NCI-H2029 (cell line): Measurements from ENCODE around the gene ANKRD33B.

Source experiments
- DNase-seq: peaks from one replicate; lab custom pipeline; 2025; lab: John Stamatoyannopoulos, UW

Gene ANKRD33B

GRCh38 chr5:10579536-10580521, 16.0 kb downstream of the ANKRD33B start:
- DNase-seq, result no peak

GRCh38 chr5:10580531-10581423, 16.9 kb downstream of the ANKRD33B start:
- no peak for DNase-seq

- DNase-seq, result no peak
Observed at GRCh38 chr5:10581424-10581748, 17.5 kb downstream of the ANKRD33B start.

DNA sequence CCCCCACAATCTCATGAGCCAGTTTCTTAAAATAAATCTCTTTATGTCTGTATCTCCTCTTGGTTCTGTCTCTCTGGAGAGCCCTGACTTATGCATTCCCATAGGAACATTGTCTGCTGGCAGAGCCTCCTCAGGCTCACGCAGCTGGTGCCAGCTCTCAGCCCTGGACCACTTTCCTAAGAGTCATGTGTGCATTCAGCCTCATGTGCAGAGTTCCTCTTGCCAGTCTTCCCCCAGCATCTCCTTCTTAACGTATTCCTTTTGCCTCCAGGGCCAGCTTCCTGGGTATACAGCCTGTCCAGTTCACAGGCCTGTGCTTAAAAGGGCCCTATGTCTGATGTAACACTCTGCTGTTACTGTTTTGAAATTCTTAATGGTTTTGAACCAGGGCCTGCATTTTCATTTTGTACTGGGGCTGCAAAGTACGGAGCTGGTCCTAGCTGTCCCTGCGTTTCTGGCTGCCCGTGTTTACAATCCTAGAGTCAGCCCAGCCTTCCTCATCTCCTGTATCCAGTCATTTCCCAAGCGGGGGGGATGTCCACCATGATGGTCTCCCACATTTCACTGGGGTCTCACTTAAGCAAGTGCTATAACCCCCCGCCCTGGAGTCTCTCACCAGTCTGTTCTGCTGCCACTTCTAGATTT, 18.1 kb downstream of the ANKRD33B start:
- DNase-seq, result no peak

DNA sequence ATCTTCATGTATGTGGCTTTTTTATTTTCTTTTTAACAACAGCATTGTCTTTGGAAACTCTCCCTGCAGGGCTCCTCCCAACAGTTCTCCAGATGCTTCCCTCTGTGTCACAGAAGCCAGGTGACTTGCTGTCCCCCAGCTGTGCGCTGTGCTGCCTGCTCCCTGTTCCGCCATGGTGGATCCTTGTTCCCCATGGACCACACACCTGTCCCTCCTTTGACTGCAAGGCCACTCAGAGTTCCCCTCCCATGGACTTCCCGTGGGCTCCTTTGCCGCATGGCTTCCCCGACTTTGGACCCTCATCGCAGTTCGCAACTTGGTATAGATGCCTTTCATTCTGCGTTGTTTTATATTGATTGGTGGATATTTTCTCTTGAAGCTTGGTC, 18.6 kb downstream of the ANKRD33B start:
- DNase-seq, result no peak

DNA sequence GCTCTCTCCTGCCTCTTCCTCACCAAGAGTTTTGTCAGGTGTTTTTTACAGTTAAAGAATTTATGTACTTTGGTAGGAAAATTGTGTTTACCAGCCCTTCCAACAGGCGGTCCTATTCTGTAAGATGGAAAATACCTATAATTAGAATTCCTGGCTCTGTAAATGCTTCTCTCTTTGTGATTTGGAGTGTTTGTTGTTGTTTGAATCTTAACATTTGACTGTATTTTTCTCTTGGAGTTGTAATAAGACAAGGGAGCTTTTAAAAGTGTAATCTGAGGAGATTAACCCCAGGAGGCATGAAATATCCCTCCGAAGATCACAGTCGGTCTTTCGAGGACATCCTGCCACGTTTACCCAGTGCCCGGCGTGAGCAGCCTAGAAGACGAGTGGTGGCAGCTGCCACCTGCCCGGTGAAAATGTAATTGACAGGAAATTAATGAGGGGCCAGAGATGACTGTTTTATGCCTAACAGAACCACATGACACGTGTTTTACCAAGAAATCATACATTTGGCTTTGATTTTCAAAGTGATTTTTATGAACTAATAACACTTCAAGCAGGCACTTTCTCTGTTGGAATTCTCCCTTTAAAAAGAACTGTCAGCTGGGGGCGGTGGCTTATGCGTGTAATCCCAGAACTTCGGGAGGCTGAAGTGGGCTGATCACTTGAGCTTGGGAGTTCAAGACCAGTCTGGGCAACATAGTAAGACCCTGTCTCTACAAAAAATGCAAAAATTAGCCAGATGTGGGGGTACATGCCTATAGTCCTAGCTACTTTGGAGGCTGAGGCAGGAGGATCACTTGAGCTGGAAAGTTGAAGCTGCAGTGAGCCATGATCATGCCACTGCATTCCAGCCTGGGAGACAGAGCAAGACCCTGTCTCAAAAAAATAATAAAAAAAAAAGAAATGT, 20.0 kb downstream of the ANKRD33B start:
- DNase-seq, result no peak

GRCh38 chr5:10584714-10585517, 21.0 kb downstream of the ANKRD33B start:
- DNase-seq, result no peak

DNA sequence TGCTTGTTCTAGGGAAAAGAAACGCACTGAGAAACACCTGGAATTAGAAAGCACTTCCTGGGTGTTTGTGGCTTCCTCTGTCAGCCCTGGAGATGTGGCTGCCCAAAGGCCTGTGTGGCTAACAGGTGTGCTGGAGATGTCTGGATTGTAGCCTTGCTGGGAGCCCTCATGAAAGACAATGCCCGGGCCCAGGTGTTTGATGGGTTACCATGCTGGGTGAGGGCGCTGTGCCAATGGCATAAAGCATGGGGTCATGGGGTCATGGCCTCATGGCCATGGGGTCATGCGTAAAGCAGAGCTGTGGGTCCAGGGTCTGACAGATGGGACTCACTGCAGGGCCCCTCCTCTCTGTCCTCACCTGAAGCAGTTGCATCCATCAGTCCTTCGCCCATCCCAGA, 21.6 kb downstream of the ANKRD33B start:
- no peak for DNase-seq

- DNase-seq, result no peak
Observed at GRCh38 chr5:10586008-10586407, 22.1 kb downstream of the ANKRD33B start.

DNA sequence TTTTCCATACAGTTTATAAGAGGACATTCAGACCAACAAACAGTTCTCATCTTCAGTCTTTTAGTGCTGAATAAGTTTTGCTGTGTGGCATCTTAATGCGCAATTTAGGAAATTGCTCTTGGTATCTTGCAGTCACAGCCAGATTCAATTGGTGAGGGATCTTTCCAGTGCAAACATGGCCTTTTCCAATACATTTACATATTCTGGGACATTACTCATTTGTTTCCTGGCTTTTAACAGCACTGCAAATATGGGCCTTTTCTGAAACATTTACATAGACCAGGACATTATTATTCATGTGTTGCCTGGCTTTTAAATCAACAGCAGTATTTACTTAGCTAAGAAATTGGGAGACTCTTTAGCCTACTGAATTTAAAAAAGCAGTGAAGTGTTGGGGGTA, 22.7 kb downstream of the ANKRD33B start:
- no peak for DNase-seq

GRCh38 chr5:10588109-10588775, 24.4 kb downstream of the ANKRD33B start:
- DNase-seq, result no peak

GRCh38 chr5:10588779-10589447, 25.0 kb downstream of the ANKRD33B start:
- DNase-seq, result no peak

DNA sequence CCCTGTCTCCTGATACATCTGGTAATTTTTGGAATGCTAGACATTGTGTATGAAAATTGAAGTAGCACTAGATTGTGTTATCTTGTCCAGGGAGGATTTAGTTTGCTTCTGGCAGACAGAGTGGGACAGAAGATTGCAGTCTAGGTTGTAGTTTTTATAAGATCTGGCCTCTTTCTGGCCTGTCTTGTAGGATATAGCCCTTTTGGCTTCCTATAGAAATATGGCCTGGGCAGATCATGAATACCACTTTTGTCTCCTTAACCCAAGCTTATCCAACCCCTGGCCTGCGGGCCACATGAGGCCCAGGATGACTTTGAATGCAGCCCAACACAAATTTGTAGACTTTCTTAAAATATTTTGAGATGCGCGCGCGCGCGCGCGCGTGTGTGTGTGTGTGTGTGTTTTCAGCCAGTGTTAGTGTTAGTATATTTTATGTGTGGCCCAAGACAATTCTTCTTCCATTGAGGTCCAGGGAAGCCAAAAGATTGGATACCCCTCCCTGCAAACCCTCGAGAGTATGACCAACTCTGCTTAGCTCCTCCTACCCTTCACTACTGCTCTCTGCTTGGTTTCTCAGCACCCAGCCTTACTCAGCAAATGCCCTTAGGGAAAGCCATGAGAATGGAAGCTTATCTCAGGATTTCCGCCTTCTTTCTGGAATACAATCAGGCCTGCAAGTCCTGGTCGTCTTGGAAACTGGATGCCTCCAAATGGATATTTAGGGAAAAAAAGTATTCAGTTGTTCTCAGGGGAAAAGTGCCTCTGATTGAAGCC, 26.5 kb downstream of the ANKRD33B start:
- no peak for DNase-seq

GRCh38 chr5:10591159-10591558, 27.3 kb downstream of the ANKRD33B start:
- no peak for DNase-seq

DNA sequence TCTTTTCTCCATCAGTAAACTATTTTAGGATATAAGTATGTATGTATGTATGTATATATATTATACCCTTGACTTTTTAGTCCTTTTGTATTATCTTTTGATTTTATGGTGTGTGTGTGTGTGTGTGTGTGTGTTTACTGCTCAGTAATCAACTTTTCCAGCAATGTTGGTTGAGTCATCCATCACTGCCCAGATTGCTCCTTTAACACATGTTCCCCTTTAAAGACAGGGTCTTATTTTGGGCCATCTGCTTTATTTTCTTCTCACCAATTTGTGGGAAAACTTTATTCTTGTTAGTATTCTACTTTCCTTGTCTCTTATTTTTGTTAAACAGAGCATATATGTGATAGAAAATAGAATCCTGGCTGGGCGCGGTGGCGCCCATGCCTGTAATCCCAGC, 28.1 kb downstream of the ANKRD33B start:
- DNase-seq, result no peak

GRCh38 chr5:10592601-10593000, 28.7 kb downstream of the ANKRD33B start:
- DNase-seq, result no peak

GRCh38 chr5:10593531-10594181, 29.8 kb downstream of the ANKRD33B start:
- DNase-seq, result no peak

GRCh38 chr5:10594591-10595210, 30.8 kb downstream of the ANKRD33B start:
- DNase-seq, result no peak
